Measurements from ENCODE around the gene CHST11.
"Not testable (repeated sequence)": the region's sequence is repeated elsewhere in the genome, so short reads cannot be mapped to it uniquely, and the experiment has no call there.

Gene CHST11

DNA sequence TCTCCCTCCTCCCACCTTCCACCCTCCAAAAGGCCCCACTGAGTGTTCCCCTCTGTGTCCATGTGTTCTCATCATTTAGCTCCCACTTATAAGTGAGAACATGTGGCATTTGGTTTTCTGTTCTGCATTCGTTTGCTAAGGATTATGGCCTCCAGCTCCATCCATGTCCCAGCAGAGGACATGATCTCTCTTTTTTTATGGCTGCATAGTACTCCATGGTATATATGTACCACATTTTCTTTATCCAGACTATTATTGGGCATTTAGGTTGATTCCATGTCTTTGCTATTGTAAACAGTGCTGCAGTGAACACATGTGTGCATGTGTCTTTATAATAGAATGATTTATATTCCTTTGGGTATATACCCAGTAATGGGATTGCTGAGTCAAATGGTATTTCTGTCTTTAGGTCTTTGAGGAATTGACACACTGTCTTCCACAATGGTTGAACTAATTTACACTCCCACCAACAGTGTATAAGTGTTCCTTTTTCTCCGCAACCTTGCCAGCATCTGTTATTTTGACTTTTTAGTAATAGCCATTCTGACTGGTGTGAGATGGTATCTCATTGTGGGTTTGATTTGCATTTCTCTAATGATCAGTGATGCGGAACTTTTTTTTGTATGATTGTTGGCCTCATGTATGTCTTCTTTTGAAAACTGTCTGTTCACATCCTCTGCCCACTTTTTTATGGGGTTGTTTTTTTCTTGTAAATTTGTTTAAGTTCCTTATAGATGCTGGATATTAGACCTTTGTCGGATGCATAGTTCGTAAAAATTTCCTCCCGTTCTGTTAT lies 287.2 kb downstream of the CHST11 start:
- not testable (repeated sequence) for H3K9ac ChIP-seq (ENCODE audit: low read length); H3K4me3 ChIP-seq (ENCODE audit: low read length); H3K27me3 ChIP-seq (ENCODE audit: control insufficient read depth, insufficient read depth, low read length); H3K36me3 ChIP-seq (ENCODE audit: control insufficient read depth, insufficient read depth, low read length); H3K9me3 ChIP-seq (ENCODE audit: control insufficient read depth, low read length); H3K4me1 ChIP-seq (ENCODE audit: control insufficient read depth, insufficient read depth, low read length)

DNA sequence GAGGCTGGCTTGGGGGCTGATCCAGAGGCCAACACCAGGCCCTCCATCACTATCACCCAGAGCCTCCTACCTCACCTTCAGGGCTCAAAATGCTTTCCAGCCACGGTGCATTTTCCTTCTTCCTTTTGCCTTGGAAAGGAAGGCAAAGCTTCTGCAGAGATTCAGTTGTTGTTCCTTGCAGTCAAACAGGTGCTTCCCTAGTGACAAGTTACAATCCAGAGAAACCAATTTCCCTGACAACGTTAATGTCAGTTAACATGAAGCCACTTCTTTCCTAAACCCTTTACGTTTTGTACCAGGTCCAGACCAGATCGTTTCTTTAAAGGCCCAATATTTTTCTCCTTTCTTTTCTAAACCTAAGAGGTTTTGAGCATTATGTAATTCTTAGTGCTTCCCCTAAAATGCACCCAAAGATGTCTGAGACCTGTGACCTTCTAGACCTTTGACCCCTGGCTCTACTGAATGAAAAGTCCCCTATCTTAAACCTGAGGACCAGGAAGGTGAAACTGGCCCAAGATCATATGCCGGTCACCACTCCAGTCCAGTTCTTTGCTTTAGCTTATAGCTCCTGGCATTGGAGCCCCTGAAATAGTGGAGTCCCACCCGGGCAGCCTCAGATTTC lies 289.8 kb downstream of the CHST11 start:
- no peaks in the 10 kb centered on the region for H3K4me1 ChIP-seq (ENCODE audit: control insufficient read depth, insufficient read depth, low read length)

GRCh38 chr12:104747330-104747729 lies 290.6 kb downstream of the CHST11 start:
- Histone ChIP-seq H3K4me3 (ENCODE audit: low read length) (no peak overlapping the region), H3K4me1 (ENCODE audit: control insufficient read depth, insufficient read depth, low read length) (no peaks in the 10 kb centered on the region)

More for the DNA sequence above, 289.8 kb downstream of the CHST11 start:
- H3K9me3 ChIP-seq (ENCODE audit: control insufficient read depth, low read length) = no peaks in the 10 kb centered on the region
- no peak overlapping the region for H3K4me3 ChIP-seq (ENCODE audit: low read length)
- no peak overlapping the region for H3K9ac ChIP-seq (ENCODE audit: low read length)
- H3K36me3 ChIP-seq (ENCODE audit: control insufficient read depth, insufficient read depth, low read length) = no peaks in the 10 kb centered on the region
- no peaks in the 10 kb centered on the region for H3K27me3 ChIP-seq (ENCODE audit: control insufficient read depth, insufficient read depth, low read length)

GRCh38 chr12:104747955-104748354 lies 291.2 kb downstream of the CHST11 start:
- Histone ChIP-seq H3K4me1 (ENCODE audit: control insufficient read depth, insufficient read depth, low read length) (no peaks in the 10 kb centered on the region), H3K27me3 (ENCODE audit: control insufficient read depth, insufficient read depth, low read length) (no peaks in the 10 kb centered on the region), H3K4me3 (ENCODE audit: low read length) (no peak overlapping the region), H3K36me3 (ENCODE audit: control insufficient read depth, insufficient read depth, low read length) (no peaks in the 10 kb centered on the region), H3K9me3 (ENCODE audit: control insufficient read depth, low read length) (no peaks in the 10 kb centered on the region), H3K9ac (ENCODE audit: low read length) (no peak overlapping the region)

More at GRCh38 chr12:104747330-104747729, 290.6 kb downstream of the CHST11 start:
- H3K36me3 ChIP-seq (ENCODE audit: control insufficient read depth, insufficient read depth, low read length) = no peaks in the 10 kb centered on the region
- H3K27me3 ChIP-seq (ENCODE audit: control insufficient read depth, insufficient read depth, low read length) = no peaks in the 10 kb centered on the region
- no peaks in the 10 kb centered on the region for H3K9me3 ChIP-seq (ENCODE audit: control insufficient read depth, low read length)
- H3K9ac ChIP-seq (ENCODE audit: low read length) = no peak overlapping the region

GRCh38 chr12:104748356-104748755 lies 291.6 kb downstream of the CHST11 start:
- Histone ChIP-seq H3K4me3 (ENCODE audit: low read length) (no peak overlapping the region), H3K4me1 (ENCODE audit: control insufficient read depth, insufficient read depth, low read length) (no peaks in the 10 kb centered on the region), H3K36me3 (ENCODE audit: control insufficient read depth, insufficient read depth, low read length) (no peaks in the 10 kb centered on the region), H3K9ac (ENCODE audit: low read length) (no peak overlapping the region), H3K9me3 (ENCODE audit: control insufficient read depth, low read length) (no peaks in the 10 kb centered on the region), H3K27me3 (ENCODE audit: control insufficient read depth, insufficient read depth, low read length) (no peaks in the 10 kb centered on the region)

DNA sequence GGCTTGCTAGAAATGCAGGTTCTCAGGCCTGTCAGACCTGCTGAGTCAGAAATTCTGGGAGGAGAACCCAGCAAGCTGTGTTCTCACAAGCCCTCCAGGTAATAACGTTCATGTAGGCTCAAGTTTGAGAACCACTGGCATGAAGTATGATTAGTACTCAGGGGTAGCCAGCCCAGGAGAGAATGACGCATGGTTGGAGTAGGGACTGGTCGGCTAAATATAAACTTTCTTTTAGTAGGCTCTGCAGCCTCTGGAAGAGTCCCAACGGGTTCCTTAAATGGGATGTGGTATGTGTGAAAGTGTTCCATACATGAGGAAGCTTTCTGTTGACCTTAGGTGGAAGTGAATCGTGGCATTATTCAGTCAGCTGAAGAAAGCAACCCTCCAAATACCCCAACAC lies 292.0 kb downstream of the CHST11 start:
- H3K9ac ChIP-seq (ENCODE audit: low read length) = no peak overlapping the region
- H3K4me1 ChIP-seq (ENCODE audit: control insufficient read depth, insufficient read depth, low read length) = no peaks in the 10 kb centered on the region
- no peaks in the 10 kb centered on the region for H3K9me3 ChIP-seq (ENCODE audit: control insufficient read depth, low read length)
- no peaks in the 10 kb centered on the region for H3K27me3 ChIP-seq (ENCODE audit: control insufficient read depth, insufficient read depth, low read length)
- H3K4me3 ChIP-seq (ENCODE audit: low read length) = no peak overlapping the region
- no peaks in the 10 kb centered on the region for H3K36me3 ChIP-seq (ENCODE audit: control insufficient read depth, insufficient read depth, low read length)

DNA sequence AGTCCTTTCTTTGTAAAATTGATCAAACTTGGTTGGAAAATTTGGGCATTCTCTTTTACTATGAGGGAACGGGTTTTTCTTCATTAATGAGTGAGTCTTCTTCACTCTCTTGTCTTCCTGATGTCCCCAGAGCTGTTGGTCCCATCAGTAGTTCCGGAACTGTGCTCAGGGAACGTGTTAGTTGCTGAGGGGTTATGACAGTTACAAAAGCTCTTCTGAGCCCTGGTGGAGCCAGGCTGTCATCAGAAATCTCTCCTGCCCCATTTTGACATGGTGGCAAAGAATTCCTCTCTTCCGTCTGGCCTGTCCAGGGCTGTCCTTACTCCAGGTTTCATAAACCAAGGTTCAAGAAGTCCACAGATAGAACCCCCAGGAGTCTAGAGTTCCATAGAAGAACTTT lies 292.8 kb downstream of the CHST11 start:
- no peaks in the 10 kb centered on the region for H3K9me3 ChIP-seq (ENCODE audit: control insufficient read depth, low read length)
- no peaks in the 10 kb centered on the region for H3K4me1 ChIP-seq (ENCODE audit: control insufficient read depth, insufficient read depth, low read length)
- H3K27me3 ChIP-seq (ENCODE audit: control insufficient read depth, insufficient read depth, low read length) = no peaks in the 10 kb centered on the region
- no peaks in the 10 kb centered on the region for H3K36me3 ChIP-seq (ENCODE audit: control insufficient read depth, insufficient read depth, low read length)
- H3K4me3 ChIP-seq (ENCODE audit: low read length) = no peak overlapping the region
- H3K9ac ChIP-seq (ENCODE audit: low read length) = no peak overlapping the region

DNA sequence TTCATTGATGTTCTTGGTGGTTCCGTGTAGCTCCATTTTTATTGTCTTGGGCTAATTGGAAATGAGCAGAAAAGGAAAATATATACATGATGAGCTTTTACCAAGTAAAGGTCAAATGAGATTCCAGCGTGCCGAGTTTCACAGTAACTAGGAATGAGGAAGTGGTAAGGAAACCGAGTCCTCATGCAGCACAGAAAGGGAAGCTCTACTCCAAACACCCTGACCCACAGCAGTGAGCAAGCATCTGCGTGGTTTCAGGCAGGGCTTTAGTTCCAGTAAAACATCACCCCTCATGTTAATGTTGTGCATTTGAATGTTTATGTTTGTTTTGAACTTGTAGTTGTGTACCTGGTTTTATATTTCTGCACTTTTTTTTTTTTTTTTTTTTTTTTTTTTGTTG lies 293.3 kb downstream of the CHST11 start:
- Histone ChIP-seq H3K9ac (ENCODE audit: low read length) (no peak overlapping the region), H3K9me3 (ENCODE audit: control insufficient read depth, low read length) (no peaks in the 10 kb centered on the region), H3K4me1 (ENCODE audit: control insufficient read depth, insufficient read depth, low read length) (no peaks in the 10 kb centered on the region), H3K27me3 (ENCODE audit: control insufficient read depth, insufficient read depth, low read length) (no peaks in the 10 kb centered on the region), H3K36me3 (ENCODE audit: control insufficient read depth, insufficient read depth, low read length) (no peaks in the 10 kb centered on the region), H3K4me3 (ENCODE audit: low read length) (no peak overlapping the region)

GRCh38 chr12:104751120-104751519 lies 294.4 kb downstream of the CHST11 start:
- H3K9ac ChIP-seq (ENCODE audit: low read length) = no peak overlapping the region
- H3K27me3 ChIP-seq (ENCODE audit: control insufficient read depth, insufficient read depth, low read length) = no peaks in the 10 kb centered on the region
- no peaks in the 10 kb centered on the region for H3K36me3 ChIP-seq (ENCODE audit: control insufficient read depth, insufficient read depth, low read length)
- no peaks in the 10 kb centered on the region for H3K4me1 ChIP-seq (ENCODE audit: control insufficient read depth, insufficient read depth, low read length)
- H3K9me3 ChIP-seq (ENCODE audit: control insufficient read depth, low read length) = no peaks in the 10 kb centered on the region
- no peak overlapping the region for H3K4me3 ChIP-seq (ENCODE audit: low read length)

DNA sequence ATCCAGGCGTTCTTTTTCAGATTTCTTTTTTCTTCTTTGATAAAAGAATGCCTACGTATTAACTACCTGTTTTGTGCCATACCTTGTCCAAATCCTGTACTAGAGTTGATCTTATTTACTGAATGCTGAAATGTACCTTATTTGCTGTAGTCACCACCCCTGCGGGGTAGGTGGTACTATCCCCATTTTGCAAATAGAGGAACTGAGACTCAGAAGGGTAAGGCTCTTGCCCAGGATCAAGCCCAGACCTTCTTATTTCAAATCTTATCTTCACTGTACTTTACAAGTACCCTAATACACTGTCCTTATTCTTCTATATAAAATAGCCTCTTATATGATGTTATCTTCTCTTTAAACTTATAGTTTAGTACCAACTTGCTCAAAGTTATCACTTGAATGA lies 294.8 kb downstream of the CHST11 start:
- no peak overlapping the region for H3K9ac ChIP-seq (ENCODE audit: low read length)
- H3K36me3 ChIP-seq (ENCODE audit: control insufficient read depth, insufficient read depth, low read length) = no peaks in the 10 kb centered on the region
- no peaks in the 10 kb centered on the region for H3K9me3 ChIP-seq (ENCODE audit: control insufficient read depth, low read length)
- H3K4me1 ChIP-seq (ENCODE audit: control insufficient read depth, insufficient read depth, low read length) = no peaks in the 10 kb centered on the region
- no peaks in the 10 kb centered on the region for H3K27me3 ChIP-seq (ENCODE audit: control insufficient read depth, insufficient read depth, low read length)
- no peak overlapping the region for H3K4me3 ChIP-seq (ENCODE audit: low read length)

- no peaks in the 10 kb centered on the region for H3K36me3 ChIP-seq (ENCODE audit: control insufficient read depth, insufficient read depth, low read length)
- H3K4me3 ChIP-seq (ENCODE audit: low read length) = no peak overlapping the region
- H3K4me1 ChIP-seq (ENCODE audit: control insufficient read depth, insufficient read depth, low read length) = no peaks in the 10 kb centered on the region
- H3K9me3 ChIP-seq (ENCODE audit: control insufficient read depth, low read length) = no peaks in the 10 kb centered on the region
- no peaks in the 10 kb centered on the region for H3K27me3 ChIP-seq (ENCODE audit: control insufficient read depth, insufficient read depth, low read length)
- H3K9ac ChIP-seq (ENCODE audit: low read length) = no peak overlapping the region
Observed at GRCh38 chr12:104752016-104752415, 295.3 kb downstream of the CHST11 start.

- Histone ChIP-seq H3K4me1 (ENCODE audit: control insufficient read depth, insufficient read depth, low read length) (no peaks in the 10 kb centered on the region), H3K27me3 (ENCODE audit: control insufficient read depth, insufficient read depth, low read length) (no peaks in the 10 kb centered on the region), H3K36me3 (ENCODE audit: control insufficient read depth, insufficient read depth, low read length) (no peaks in the 10 kb centered on the region)
Observed at GRCh38 chr12:104752881-104753280, 296.1 kb downstream of the CHST11 start.

More at GRCh38 chr12:104752881-104753280, 296.1 kb downstream of the CHST11 start:
- no peaks in the 10 kb centered on the region for H3K9me3 ChIP-seq (ENCODE audit: control insufficient read depth, low read length)
- no peak overlapping the region for H3K4me3 ChIP-seq (ENCODE audit: low read length)
- H3K9ac ChIP-seq (ENCODE audit: low read length) = no peak overlapping the region
